Lung (tissue), 12 donors: ENCODE results near the gene OR14A16. TPM values are rescaled to one million over a fixed set of nuclear protein-coding genes. Genes with fewer than 3 reads are reported as not detected.

Experiments
- ATAC-seq: fragments of 200-7000 bp; cut with Tn5 transposase; one replicate; pipeline ENCODE4 v1.9.1; 2020; ENCODE audit warnings: moderate number of reproducible peaks; ENCODE audit not compliant: insufficient read depth, low FRiP score
- DNase-seq, 3 donors: peaks; one replicate each; pipeline ENCODE4 v3.0.0-alpha.2; 2013 to 2017
- H3K27ac ChIP-seq, 2 donors: one replicate each; pipeline ENCODE4 v1.5.1; 2013; ENCODE audit warnings: mild to moderate bottlenecking in 2 of 2, moderate library complexity in 2 of 2, control low read depth in 1 of 2, inconsistent platforms in 1 of 2, low read depth in 1 of 2, low read length in 1 of 2
- H3K27me3 ChIP-seq, 3 donors: one replicate each; pipeline ENCODE4 v1.5.1; 2013; ENCODE audit warnings: low read length in 2 of 3; ENCODE audit not compliant: control insufficient read depth in 3 of 3, insufficient read depth in 3 of 3
- H3K36me3 ChIP-seq, 4 donors: one replicate each; pipeline ENCODE4 v1.5.1; 2013; ENCODE audit warnings: low read length in 4 of 4, mild to moderate bottlenecking in 1 of 4, moderate library complexity in 1 of 4; ENCODE audit not compliant: control insufficient read depth in 4 of 4, insufficient read depth in 4 of 4
- H3K4me1 ChIP-seq, 5 donors: one replicate each; pipeline ENCODE4 v1.5.1; 2013; ENCODE audit warnings: low read length in 5 of 5, mild to moderate bottlenecking in 2 of 5, moderate library complexity in 1 of 5; ENCODE audit not compliant: control insufficient read depth in 5 of 5, insufficient read depth in 5 of 5
- H3K4me3 ChIP-seq: one replicate; pipeline ENCODE4 v1.5.1; 2013; ENCODE audit warnings: mild to moderate bottlenecking, control low read depth, moderate library complexity
- H3K9ac ChIP-seq, 2 donors: one replicate each; pipeline ENCODE4 v1.5.1; 2013; ENCODE audit warnings: low read length in 2 of 2, control low read depth in 1 of 2; ENCODE audit not compliant: insufficient read depth in 1 of 2
- H3K9me3 ChIP-seq, 4 donors: one replicate each; pipeline ENCODE4 v1.5.1; 2013; ENCODE audit warnings: low read length in 3 of 4, mild to moderate bottlenecking in 1 of 4, moderate library complexity in 1 of 4; ENCODE audit not compliant: control insufficient read depth in 4 of 4, insufficient read depth in 3 of 4
- CTCF ChIP-seq: IDR thresholded peaks from 2 replicates; pipeline ENCODE4 v1.5.1; 2012; ENCODE audit warnings: mild to moderate bottlenecking; ENCODE audit errors: control extremely low read depth, extremely low read depth
- WGBS, 2 donors: extraction: QIAGEN DNeasy Blood & Tissue Kit; methylation state at CpG; one replicate each; pipeline ENCODE4 v1.1.7; 2013; 5-methylcytosine and 5-hydroxymethylcytosine counted together
- polyA plus RNA-seq, 2 donors: library from polyadenylated mRNA; stranded (reverse); fragments of 200-250 nt; gene quantifications; one replicate each; pipeline ENCODE4 v1.2.1, GENCODE V29; 2013
- total RNA-seq, 2 donors: library from RNA; depleted of rRNA in 1 of 2; stranded (reverse); fragments of >200 nt in 1 of 2; gene quantifications; one replicate each; pipeline ENCODE4 v1.2.1, GENCODE V29; 2014 to 2021
- donor health status: control.
- donor health status: control.
- donor health status: Bipolar disorder and iron deficiency.
- donor health status: healthy.
- donor health status: DM: yes; HTN: yes; CAD: no.

OR14A16 gene
- total and polyA plus RNA-seq, 4 donors: not detected

- no peaks in the 10 kb centered on the region for H3K36me3 ChIP-seq
- WGBS, 2 donors: 75 to 83% methylated on average over 4 of the region's 4 CpGs
- no peak overlapping the region for H3K4me3 ChIP-seq
- peaks cover 0 to under 1% (median 0%) of the 10 kb centered on the region in 4 donors for H3K9me3 ChIP-seq
- no peak overlapping the region for H3K27ac ChIP-seq
- no peak for ATAC-seq
- H3K9ac ChIP-seq: no peak overlapping the region
- peaks cover 0 to under 1% (median 0%) of the 10 kb centered on the region in 5 donors for H3K4me1 ChIP-seq
- H3K27me3 ChIP-seq: peaks cover 0 to 5% (median 4%) of the 10 kb centered on the region in 3 donors
- no peak for TF ChIP-seq CTCF
- no peak for DNase-seq
Observed at GRCh38 chr1:247862756-247863155, 38.8 kb upstream of the OR14A16 start.

- TF ChIP-seq CTCF: no peak
- Histone ChIP-seq H3K27ac (no peak overlapping the region), H3K27me3 (peaks cover 0 to 10% (median 4%) of the 10 kb centered on the region in 3 donors), H3K9ac (no peak overlapping the region), H3K4me1 (peaks cover 0 to 8% (median 0%) of the 10 kb centered on the region in 5 donors), H3K36me3 (no peaks in the 10 kb centered on the region), H3K9me3 (peaks cover 0 to 4% (median 0%) of the 10 kb centered on the region in 4 donors), H3K4me3 (no peak overlapping the region)
- 21 to 24% methylated on average over 15 of the region's 15 CpGs for WGBS, 2 donors
- ATAC-seq (no peak), DNase-seq (no peak)
Observed at GRCh38 chr1:247857985-247858619, 34.2 kb upstream of the OR14A16 start.

GRCh38 chr1:247857069-247857984 is 33.4 kb upstream of the OR14A16 start, which contains the start of gene TRIM58:
TRIM58 (plus strand) TSS chr1:247857187; CDS start chr1:247857247, 60 bp downstream.
- WGBS, 2 donors: 1 to 3% methylated on average over 62 to 109 of the region's 109 CpGs
- ATAC-seq (peak; percentile 70), DNase-seq (peak in 2 of 3 donors; percentile 4 to 27)

More at GRCh38 chr1:247857069-247857984, 33.4 kb upstream of the OR14A16 start, which contains the start of gene TRIM58:
- Histone ChIP-seq H3K27me3 (peaks cover 0 to 10% (median 4%) of the 10 kb centered on the region in 3 donors), H3K4me1 (peaks cover 0 to 8% (median 0%) of the 10 kb centered on the region in 5 donors), H3K36me3 (no peaks in the 10 kb centered on the region), H3K9ac (no peak within 1 kb of the TSS), H3K9me3 (peaks cover 0 to 4% (median 0%) of the 10 kb centered on the region in 4 donors), H3K27ac (no peak within 1 kb of the TSS), H3K4me3 (peak within 1 kb of the TSS; percentile 48)
- no peak for TF ChIP-seq CTCF
